ENCODE results near the gene OPCML. TPM values are rescaled to one million over a fixed set of nuclear protein-coding genes. Genes with fewer than 3 reads are reported as not detected.

Gene OPCML
- total RNA-seq, 1 experiment from 2014 or later: 0.94 TPM

GRCh38 chr11:133265530-133266035 lies 266.7 kb downstream of the OPCML start:
- no peaks in the 10 kb centered on the region; the same call in 1 of the 2 replicates for H3K27me3 Mint-ChIP-seq (ENCODE audit: low read depth)
- WGBS (ENCODE audit: extremely low coverage, insufficient read length, low lambda C conversion rate): no CpG with 5 or more reads among the region's 11 CpGs
- TF ChIP-seq CTCF (conservative IDR thresholded peaks at IDR 0.05): no peak
- no peak overlapping the region for H3K56ac ChIP-seq (ENCODE audit: insufficient read length, low read depth, low read length)
- no peak overlapping the region for H4K8ac ChIP-seq (replicated peaks; ENCODE audit: insufficient read length, low read depth, low read length)
- no peak overlapping the region for H3K4me2 ChIP-seq (ENCODE audit: insufficient read depth, insufficient read length, low read length)
- no peak overlapping the region for H2BK12ac ChIP-seq (ENCODE audit: insufficient read length, low read depth, low read length)
- H3K36me3 Mint-ChIP-seq (ENCODE audit: insufficient read depth in 1 of 3, low read depth in 3 of 3): peaks cover 0 to 6% (median 4%) of the 10 kb centered on the region in 3 experiments; a peak in 3 of 7 replicates
- H3K4ac ChIP-seq (ENCODE audit: low read depth, low read length): no peak overlapping the region
- no peaks in the 10 kb centered on the region for H3K4me1 Mint-ChIP-seq
- H3T11ph ChIP-seq (ENCODE audit: low read length): no peak overlapping the region
- H3K9ac ChIP-seq (ENCODE audit: extremely low read depth, insufficient read length, low read length): no peak overlapping the region
- H3K4me1 ChIP-seq (ENCODE audit: insufficient read depth, low read length): no peaks in the 10 kb centered on the region
- no peak overlapping the region for H2BK5ac ChIP-seq (ENCODE audit: insufficient read length, low read length)
- no peak overlapping the region for H2AFZ ChIP-seq (ENCODE audit: low read length)
- no peaks in the 10 kb centered on the region; a peak in 1 of 5 replicates for H3K9me3 Mint-ChIP-seq
- H3K9me3 ChIP-seq (ENCODE audit: control insufficient read depth, low read depth, low read length): no peaks in the 10 kb centered on the region
- H3K27ac Mint-ChIP-seq: no peak overlapping the region
- no peak overlapping the region for H2BK20ac ChIP-seq (ENCODE audit: low read depth, low read length, poor library complexity, severe bottlenecking)
- H4K91ac ChIP-seq (ENCODE audit: insufficient read length, low read depth, low read length): no peak overlapping the region
- no peak overlapping the region for H2AK5ac ChIP-seq (ENCODE audit: insufficient read length, low read length)
- no peaks in the 10 kb centered on the region for H3K27me3 ChIP-seq (ENCODE audit: insufficient read depth, low read length)
- no peak overlapping the region for H2BK15ac ChIP-seq (ENCODE audit: low read depth, low read length)
- H3K18ac ChIP-seq (ENCODE audit: insufficient read length, low read depth, low read length): no peak overlapping the region
- H3K23me2 ChIP-seq (ENCODE audit: insufficient read length, low read depth, low read length, poor library complexity, severe bottlenecking): no peaks in the 10 kb centered on the region
- H3K79me2 ChIP-seq (ENCODE audit: insufficient read depth, low read length): no peaks in the 10 kb centered on the region
- H3K27ac ChIP-seq (ENCODE audit: insufficient read length, low read depth, low read length): no peak overlapping the region
- no peak for DNase-seq
- no peaks in the 10 kb centered on the region for H4K20me1 ChIP-seq (ENCODE audit: control insufficient read depth, insufficient read depth, insufficient read length)
- H4K5ac ChIP-seq (ENCODE audit: insufficient read length, low read depth, low read length): no peak overlapping the region
- H3K4me3 Mint-ChIP-seq: no peak overlapping the region
- no peak overlapping the region for H2BK120ac ChIP-seq (ENCODE audit: low read depth, low read length, poor library complexity, severe bottlenecking)
- H3K14ac ChIP-seq (ENCODE audit: insufficient read depth, low read length): no peak overlapping the region
- H3K23ac ChIP-seq (ENCODE audit: insufficient read length, low read depth, low read length): no peak overlapping the region
- H3K79me1 ChIP-seq (ENCODE audit: insufficient read depth, low read depth, low read length, poor library complexity, severe bottlenecking): no peaks in the 10 kb centered on the region

Data from H9 (cell line).